ENCODE results near the gene ANO6. TPM values are rescaled to one million over a fixed set of nuclear protein-coding genes. Genes with fewer than 3 reads are reported as not detected.

Gene ANO6, protein sequence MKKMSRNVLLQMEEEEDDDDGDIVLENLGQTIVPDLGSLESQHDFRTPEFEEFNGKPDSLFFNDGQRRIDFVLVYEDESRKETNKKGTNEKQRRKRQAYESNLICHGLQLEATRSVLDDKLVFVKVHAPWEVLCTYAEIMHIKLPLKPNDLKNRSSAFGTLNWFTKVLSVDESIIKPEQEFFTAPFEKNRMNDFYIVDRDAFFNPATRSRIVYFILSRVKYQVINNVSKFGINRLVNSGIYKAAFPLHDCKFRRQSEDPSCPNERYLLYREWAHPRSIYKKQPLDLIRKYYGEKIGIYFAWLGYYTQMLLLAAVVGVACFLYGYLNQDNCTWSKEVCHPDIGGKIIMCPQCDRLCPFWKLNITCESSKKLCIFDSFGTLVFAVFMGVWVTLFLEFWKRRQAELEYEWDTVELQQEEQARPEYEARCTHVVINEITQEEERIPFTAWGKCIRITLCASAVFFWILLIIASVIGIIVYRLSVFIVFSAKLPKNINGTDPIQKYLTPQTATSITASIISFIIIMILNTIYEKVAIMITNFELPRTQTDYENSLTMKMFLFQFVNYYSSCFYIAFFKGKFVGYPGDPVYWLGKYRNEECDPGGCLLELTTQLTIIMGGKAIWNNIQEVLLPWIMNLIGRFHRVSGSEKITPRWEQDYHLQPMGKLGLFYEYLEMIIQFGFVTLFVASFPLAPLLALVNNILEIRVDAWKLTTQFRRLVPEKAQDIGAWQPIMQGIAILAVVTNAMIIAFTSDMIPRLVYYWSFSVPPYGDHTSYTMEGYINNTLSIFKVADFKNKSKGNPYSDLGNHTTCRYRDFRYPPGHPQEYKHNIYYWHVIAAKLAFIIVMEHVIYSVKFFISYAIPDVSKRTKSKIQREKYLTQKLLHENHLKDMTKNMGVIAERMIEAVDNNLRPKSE
- total RNA-seq = 10 to 100 TPM; 29.1 to 57.2 (median 46.7) TPM
- polyA plus RNA-seq = 10 to 100 TPM in 1 of 2 donors, 1 to 10 TPM in 1; 9.0 to 21.9 TPM
- long read RNA-seq, donor 1, full-length matches to known transcripts = 2 of 24 reads
- long read RNA-seq, donor 1, partial matches to known transcripts = 7 of 24 reads
- long read RNA-seq, donor 1, other reads (novel, unspliced or antisense) = 15 of 24 reads
- long read RNA-seq, donor 2, full-length matches to known transcripts = 8 of 33 reads
- long read RNA-seq, donor 2, partial matches to known transcripts = 21 of 33 reads
- long read RNA-seq, donor 2, other reads (novel, unspliced or antisense) = 4 of 33 reads
- long read RNA-seq, donor 3, full-length matches to known transcripts = 5 of 34 reads
- long read RNA-seq, donor 3, partial matches to known transcripts = 14 of 34 reads
- long read RNA-seq, donor 3, other reads (novel, unspliced or antisense) = 15 of 34 reads

DNA sequence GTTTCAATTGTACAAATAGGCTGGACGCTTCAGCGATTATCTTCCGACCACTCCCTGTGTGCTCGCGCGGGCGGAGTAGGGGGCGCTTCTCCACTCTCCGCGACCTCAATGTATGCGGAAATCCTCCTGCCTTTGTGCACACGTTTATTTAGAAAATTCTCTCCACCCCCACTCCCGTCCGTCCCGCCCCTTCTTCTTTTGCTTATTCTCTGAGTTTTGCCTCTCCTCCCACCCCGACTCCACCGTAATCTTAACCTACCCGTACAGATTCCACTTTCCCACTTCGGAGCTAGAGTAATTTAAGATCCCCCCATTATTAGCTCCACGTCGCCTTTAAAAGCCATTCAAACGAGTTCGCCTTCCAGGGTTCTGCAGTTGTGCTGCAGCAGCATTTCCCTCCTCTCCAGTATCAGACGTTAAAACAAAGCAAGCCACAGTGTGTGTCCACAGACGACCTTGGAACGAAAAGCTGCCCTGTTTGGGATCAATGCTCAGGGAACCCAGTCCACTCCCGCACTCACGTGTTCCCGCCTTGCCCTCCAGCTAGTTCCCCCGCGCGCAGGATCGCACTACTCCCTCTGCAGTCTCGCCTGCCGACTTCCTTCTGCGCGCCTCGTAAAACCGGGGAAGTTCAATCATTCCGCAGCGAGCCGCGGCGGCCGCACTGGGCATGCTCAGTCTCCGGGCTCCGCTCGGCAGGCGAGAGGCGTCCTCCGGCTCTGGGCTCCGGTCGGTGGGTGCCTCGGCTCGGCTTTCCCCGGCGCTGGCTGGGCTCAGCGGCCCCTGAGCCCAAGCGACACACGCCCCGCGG lies at the start of gene ANO6:
ANO6 (plus strand) TSS at position 677 of the 811 bp plus-strand sequence. CDS start 227 bp downstream, outside the sequence.
- Histone ChIP-seq H3K9me3 (no peaks in the 10 kb centered on the region), H3K4me3 (peak within 1 kb of the TSS; percentile 61 to 97 (median 90)), H3K27me3 (no peaks in the 10 kb centered on the region), H3K27ac (peak within 1 kb of the TSS; percentile 83 to 99 (median 94)), H3K36me3 (no peaks in the 10 kb centered on the region), H3K4me1 (peaks cover 4 to 39% (median 28%) of the 10 kb centered on the region in 12 donors)
- TF ChIP-seq, protein P1, sequence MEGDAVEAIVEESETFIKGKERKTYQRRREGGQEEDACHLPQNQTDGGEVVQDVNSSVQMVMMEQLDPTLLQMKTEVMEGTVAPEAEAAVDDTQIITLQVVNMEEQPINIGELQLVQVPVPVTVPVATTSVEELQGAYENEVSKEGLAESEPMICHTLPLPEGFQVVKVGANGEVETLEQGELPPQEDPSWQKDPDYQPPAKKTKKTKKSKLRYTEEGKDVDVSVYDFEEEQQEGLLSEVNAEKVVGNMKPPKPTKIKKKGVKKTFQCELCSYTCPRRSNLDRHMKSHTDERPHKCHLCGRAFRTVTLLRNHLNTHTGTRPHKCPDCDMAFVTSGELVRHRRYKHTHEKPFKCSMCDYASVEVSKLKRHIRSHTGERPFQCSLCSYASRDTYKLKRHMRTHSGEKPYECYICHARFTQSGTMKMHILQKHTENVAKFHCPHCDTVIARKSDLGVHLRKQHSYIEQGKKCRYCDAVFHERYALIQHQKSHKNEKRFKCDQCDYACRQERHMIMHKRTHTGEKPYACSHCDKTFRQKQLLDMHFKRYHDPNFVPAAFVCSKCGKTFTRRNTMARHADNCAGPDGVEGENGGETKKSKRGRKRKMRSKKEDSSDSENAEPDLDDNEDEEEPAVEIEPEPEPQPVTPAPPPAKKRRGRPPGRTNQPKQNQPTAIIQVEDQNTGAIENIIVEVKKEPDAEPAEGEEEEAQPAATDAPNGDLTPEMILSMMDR (IDR thresholded peaks at IDR 0.05) = peak in 4 of 12 donors; percentile 19 to 35 (median 29)
- peak in 1 of 2 donors; percentile 76 for TF ChIP-seq POLR2A (IDR thresholded peaks at IDR 0.05)
- intact Hi-C loops (cut with DNase I) = loop anchor here in 9 of 10 donors (2.0 to 10.0 kb wide), 13 partner anchors 42 to 512 kb away; partner anchors contain the start of gene ARID2 (in 3 of the 9)
- DNase-seq (peak; percentile 91 to 94 (median 92)), ATAC-seq (peak; percentile 90 to 97 (median 96))
- 0% methylated on average over 35 to 62 of the region's 62 CpGs for WGBS, 4 donors

DNA sequence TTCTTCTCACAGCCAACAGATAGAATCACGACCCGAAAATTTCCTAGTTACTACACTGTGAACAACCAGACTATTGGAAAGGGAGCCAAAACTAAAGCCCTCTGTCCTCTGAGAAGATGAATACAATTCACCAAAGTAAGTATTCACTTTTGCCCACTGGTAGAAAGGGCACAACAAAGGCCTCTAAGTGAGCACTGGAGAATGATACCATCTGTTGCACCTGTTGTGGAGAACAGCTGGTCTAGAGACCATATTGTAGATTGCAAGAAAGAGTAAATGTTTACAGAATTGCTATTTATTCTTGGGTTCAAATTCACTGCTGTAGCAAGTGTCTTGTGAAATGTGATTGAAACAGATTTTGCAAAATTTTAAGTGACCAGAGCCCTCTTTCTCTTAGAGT lies 46.9 kb upstream of the ANO6 start:
- Histone ChIP-seq H3K9me3 (no peaks in the 10 kb centered on the region), H3K27ac (no peak overlapping the region), H3K4me3 (no peak overlapping the region), H3K4me1 (peaks cover 0 to 17% (median 0%) of the 10 kb centered on the region in 12 donors), H3K27me3 (no peaks in the 10 kb centered on the region), H3K36me3 (no peaks in the 10 kb centered on the region)
- 88 to 93% (median 89%) methylated on average over 2 of the region's 2 CpGs for WGBS, 4 donors
- TF ChIP-seq POLR2A (IDR thresholded peaks at IDR 0.05) = no peak
- TF ChIP-seq, protein P1 (IDR thresholded peaks at IDR 0.05) = no peak
- no peak for DNase-seq
- ATAC-seq = no peak
- intact Hi-C loops (cut with DNase I) = no loop called here

DNA sequence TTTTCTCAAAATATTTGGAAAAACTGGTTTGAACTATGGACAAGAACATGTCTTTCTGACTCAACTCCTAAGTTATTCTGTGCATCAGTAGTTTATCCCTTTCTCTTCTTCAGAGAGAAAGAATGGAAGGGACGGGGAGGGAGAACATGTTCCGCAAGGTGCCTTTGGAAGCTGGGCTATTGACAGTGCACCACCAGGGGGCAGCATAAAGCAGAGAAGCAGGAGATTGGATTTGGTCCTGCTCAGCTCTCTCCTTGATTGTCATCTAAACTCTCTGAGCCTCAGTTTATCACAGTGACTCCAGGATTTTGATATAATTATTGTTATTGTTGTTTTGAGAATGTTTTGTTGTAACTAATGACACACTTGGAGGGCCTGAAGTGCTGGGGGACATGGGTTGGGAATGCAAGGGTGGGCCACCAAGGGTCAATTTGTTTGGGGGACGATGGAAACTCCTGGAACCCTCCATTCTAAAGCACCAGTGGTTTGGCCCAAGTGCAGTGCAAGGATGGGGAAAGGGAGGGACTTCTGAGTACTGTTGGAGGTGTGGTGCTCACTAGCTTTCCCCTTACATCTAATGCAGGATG lies 45.3 kb upstream of the ANO6 start:
- peak; percentile 42 to 86 (median 72) for ATAC-seq
- Histone ChIP-seq H3K4me3 (no peak overlapping the region), H3K27ac (no peak overlapping the region), H3K4me1 (peaks cover 0 to 17% (median 0%) of the 10 kb centered on the region in 12 donors), H3K36me3 (peaks cover 0 to 3% (median 0%) of the 10 kb centered on the region in 9 donors), H3K9me3 (peaks cover 0 to under 1% (median 0%) of the 10 kb centered on the region in 12 donors), H3K27me3 (no peaks in the 10 kb centered on the region)
- TF ChIP-seq POLR2A (IDR thresholded peaks at IDR 0.05) = no peak
- TF ChIP-seq, protein P1 (IDR thresholded peaks at IDR 0.05) = peak; percentile 79 to 96 (median 92)
- DNase-seq = peak; percentile 72 to 86 (median 78)
- whole genome bisulfite sequencing, 4 donors = 37 to 48% (median 43%) methylated on average over 3 of the region's 3 CpGs
- intact Hi-C loops (cut with DNase I) = loop anchor here in 7 of 10 donors (5.0 to 10.0 kb wide), 8 partner anchors 47 to 554 kb away; partner anchors contain the start of genes ANO6 (in 3 of the 7) and ARID2 (in 1 of the 7)
